Activated CD4-positive, alpha-beta T cell treated with anti-CD3 and anti-CD28 coated beads, Interleukin-2, amount 50 U/mL, for 24 hours (primary cell): ENCODE data around the gene SHB.

Experiments used
- DNase-seq, 2 donors: peaks; one replicate each; pipeline ENCODE4 v3.0.0-alpha.2; 2020; ENCODE audit warnings: low read depth in 1 of 2, low spot score in 1 of 2

The SHB gene

DNA sequence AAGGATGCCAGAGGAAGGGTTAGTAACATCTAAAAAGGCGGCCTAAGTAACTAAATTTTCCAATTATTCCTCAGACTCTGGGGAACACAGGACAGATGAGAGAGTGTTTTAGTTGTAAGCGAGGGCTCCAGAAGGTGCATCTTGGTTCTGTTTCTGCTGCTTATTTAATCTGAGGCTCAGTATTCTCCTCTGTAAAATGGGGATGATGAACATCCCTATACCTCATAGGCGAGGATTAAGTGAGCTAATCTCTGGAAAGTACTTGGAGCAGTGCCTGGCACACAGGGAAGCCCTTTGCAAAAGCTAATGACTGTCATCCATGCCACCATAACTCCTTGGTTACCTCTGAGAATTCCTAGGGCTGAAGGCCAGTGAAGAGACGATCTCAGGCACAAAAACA, 59.0 kb downstream of the SHB start:
- no peak for DNase-seq

DNA sequence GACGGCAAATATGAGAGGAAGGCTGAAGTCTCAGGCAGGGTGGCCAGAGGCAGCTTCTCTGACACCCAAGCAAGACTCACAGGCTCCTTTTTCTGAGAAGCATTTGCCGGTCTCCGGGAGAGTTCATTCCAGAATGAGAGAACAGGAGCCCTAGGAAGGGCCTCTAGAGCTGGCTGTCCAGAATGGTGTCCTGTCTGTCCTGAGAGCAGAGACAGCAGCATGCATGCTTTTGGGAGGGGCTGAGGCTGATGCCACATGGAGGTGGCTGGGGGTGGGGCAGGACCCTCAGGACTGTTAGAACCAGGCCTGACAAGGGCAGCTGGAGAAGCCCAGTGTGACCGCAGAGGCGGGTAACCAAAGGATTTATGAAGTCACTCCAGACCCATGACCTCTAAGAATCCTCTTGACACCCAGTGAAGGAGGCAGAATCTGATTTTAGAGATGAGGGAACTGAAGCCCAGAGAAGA, 60.0 kb downstream of the SHB start:
- DNase-seq = no peak

DNA sequence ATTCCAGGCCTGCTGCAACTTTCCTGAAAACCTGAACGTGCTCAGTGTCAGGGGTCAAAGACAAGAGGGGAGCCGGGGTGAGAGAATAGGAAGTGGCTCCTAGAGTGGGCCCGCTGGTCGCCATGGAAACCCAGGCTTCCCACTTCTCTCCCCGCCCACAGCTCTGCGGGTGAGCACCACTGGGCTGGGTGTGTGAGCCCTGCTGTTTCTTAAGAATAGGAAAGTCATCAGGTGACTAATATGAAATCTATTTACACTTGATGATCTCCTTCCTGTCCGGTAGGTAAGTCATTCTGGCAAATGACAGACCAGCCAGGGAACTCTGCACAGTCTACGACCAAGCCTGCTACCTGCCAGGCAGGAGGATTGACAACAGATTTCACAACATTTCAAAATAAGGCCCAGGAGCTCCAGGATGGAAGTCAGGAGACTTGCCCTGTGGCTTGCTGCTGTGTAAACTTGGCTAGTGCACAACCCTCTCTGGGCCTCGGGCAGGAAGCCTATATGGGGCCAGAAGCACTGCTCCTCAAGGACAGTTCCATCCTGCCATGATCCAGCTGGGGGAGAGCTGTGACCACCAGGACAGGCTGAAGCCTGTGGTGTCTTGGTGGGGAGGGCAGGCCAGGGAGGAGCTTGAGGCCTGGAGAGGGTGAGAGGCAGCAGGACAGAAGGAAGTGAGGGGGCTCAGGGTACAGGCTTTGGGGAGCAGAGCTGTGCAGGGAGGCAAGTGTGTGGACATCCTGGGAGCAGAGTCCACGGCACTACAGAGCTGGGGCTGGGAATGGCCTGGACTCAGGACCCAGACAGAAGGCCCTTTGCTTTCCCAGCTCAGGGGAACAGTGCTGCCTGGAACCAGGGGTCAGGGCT, 60.6 kb downstream of the SHB start:
- DNase-seq = peak in 1 of 2 donors; percentile 28

DNA sequence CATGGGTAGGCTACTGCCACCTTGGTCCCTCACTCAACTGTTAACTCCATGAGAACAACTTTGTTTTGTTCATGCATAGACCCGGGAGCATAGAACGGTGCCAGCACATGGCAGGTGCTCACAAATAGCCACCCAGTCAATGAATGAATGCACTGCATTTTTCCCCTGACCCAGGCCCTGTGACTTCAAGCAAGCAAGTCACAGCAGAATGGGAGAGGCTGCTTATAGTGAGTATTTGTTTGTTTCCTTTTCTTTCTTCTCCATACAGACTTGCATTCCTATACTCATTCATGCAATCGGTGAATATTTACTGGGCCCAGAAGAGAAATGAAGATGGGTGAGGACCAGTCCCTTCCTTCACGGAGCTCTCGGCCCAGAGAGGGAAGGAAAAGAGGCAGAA, 62.0 kb downstream of the SHB start:
- no peak for DNase-seq

GRCh38 chr9:38006163-38006562, 62.9 kb downstream of the SHB start:
- DNase-seq = no peak

DNA sequence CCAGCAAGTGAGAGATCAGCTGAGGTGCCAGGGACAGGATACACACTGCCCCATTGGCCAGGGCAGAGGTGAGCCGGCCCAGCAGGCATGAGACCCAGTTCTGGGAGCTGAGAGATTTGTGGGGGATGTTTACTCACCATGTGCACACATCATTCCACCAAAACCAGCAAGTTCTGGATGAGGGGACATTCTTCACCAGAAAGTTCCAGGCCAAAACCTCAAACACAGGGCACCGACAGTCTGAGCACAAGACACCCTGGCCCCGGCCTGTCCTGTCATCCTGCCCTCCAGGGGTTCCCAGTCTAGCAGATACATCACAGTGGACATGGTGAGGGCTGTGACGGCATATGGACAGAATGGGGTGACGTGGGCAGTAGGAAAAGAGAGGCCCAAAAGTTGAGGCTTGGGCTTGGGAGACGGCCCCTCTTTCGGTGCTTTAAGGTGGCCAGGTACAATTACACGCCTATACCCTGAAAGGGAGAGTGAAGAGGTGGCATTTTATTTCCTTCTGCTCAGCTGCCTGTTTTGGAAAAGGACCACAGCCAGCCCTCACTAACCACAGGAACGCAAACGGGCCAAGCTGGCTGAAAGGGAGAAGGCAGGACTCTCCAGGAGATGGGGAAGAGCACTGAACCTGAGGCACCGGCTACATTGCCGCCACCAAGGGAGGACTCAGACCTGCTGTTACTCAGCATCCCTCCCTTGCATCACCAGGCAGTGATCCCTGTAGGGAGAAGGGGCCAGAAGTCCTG, 64.0 kb downstream of the SHB start:
- DNase-seq = no peak

DNA sequence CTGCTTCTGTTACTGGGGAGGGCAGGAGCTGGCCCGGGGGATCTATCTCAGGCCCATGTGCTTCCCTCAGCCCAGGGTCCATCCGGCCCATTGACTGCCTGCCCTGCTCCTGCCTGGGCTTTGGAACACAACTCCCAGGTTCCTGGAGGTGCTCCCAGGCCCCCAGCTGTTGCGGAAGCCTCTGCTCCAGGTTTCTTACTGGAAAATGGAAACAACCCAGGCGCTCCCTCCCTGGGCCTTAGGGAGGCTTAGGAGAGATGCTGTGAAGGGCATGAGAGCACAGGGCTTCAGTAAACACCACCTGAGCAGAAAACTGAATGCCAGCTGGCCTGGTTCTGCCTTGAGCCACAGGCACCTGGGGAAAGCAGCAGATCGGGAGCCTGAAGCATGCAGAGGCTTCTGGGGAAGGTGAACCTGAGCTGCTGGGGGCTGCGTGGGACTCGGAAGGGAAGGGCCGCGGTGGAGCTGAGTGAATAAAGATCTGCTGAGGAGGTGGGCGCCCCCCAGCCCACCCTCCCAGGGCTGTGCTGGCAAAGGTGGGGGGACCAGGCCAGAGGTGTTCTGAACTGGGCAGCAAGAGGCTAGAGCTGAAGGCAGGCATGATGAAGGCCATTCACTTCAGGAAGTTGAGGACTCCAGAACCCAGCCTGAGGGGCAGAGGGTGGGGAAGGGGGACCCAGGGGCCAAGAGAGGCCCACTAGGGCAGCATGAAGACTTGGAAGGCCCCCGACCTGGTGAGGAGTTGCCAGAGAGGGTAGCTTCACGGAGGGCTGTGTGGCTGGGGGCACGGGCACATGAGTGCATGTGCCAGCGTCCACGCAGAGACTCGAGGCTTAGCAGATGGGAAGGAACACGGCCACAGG, 64.8 kb downstream of the SHB start:
- no peak for DNase-seq

GRCh38 chr9:38003230-38003629, 65.8 kb downstream of the SHB start:
- DNase-seq = no peak

DNA sequence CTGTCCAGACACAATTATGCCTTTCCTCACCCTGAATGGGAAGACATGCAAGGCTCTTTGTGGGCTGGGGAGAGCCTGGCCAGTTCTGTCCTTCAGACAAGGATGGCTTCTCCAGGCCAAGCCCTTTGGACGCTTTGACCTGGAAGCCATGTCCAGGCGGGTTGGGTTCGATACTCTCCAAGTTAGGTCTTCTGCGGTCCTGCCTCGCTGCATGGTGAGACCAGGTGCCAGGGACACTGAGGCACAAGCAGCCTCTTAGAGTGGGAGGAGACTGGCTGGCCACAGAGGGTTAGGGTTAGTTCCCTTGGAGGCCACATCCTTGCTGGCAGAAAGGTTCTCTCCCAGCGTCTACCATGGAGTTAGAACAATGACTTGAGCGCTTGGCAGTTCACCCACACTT, 67.6 kb downstream of the SHB start:
- no peak for DNase-seq

- DNase-seq = no peak
Observed at GRCh38 chr9:38000735-38001134, 68.3 kb downstream of the SHB start.

- DNase-seq = no peak
Observed at GRCh38 chr9:38000332-38000731, 68.7 kb downstream of the SHB start.

DNA sequence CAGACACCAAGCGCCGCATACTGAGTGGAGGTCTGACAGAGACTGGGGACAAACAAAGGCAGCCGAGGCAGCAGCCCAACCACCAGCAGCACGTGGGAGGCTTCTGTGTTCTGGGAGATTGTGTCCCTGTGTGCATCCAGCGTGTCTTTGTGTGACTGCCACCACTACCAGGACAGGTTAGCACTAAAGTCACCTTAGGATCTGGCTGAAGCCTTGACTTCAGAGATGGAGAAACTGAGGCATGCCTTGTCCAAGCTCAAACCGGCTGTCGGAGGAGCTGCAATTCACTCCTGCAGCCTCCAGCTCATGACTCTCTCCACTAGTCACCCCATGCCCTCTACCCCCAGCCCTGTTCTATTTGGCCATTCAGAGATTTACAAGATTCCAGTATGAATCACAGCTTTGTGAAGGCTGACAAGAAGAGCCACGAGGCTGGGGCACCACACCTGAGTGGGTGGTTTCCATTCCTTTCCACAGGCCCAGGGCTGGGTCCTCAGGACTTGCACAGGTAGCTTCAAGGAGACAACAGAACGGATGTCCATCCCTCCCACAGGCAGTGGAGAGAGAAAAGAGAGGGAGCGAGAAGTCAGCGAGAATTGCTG, 69.3 kb downstream of the SHB start:
- DNase-seq = no peak

GRCh38 chr9:37998881-37999587, 70.0 kb downstream of the SHB start:
- DNase-seq = no peak

DNA sequence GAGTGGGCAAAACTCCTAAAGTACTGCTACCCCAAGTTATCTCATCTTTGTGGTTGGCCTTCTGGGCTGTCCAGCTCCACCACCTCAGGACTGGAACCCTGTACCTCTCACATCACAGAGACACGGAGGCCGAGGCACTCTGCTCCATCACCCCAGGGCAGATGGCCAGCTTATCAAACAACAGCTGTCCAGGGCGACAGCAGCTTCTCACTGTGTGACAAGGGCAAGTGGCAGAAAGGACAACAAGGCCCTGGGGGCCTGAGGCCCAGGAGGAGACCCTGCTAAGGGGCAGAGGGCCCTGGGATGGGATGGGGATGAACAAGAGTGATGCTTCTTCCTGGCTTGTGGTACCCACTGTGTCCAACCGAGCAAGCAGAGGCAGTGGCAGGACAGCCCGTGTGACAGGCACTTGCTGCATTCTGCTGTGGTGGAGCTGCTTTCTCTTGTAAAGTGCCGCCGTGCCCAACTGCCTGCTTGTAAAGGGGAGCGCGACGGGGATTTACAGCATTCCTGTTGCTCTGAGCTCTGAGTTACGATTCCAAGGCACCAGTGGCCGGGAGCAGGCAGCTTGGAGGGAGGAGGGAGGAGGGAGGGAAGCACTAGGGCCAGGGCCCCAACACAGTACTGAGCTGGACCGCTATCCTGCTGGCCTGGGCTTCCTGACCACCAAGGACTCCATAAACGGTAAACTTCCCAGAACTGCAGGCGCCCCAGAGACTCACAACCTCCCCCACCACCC, 71.2 kb downstream of the SHB start:
- DNase-seq = no peak

- no peak for DNase-seq
Observed at GRCh38 chr9:37996819-37997217, 72.2 kb downstream of the SHB start.

DNA sequence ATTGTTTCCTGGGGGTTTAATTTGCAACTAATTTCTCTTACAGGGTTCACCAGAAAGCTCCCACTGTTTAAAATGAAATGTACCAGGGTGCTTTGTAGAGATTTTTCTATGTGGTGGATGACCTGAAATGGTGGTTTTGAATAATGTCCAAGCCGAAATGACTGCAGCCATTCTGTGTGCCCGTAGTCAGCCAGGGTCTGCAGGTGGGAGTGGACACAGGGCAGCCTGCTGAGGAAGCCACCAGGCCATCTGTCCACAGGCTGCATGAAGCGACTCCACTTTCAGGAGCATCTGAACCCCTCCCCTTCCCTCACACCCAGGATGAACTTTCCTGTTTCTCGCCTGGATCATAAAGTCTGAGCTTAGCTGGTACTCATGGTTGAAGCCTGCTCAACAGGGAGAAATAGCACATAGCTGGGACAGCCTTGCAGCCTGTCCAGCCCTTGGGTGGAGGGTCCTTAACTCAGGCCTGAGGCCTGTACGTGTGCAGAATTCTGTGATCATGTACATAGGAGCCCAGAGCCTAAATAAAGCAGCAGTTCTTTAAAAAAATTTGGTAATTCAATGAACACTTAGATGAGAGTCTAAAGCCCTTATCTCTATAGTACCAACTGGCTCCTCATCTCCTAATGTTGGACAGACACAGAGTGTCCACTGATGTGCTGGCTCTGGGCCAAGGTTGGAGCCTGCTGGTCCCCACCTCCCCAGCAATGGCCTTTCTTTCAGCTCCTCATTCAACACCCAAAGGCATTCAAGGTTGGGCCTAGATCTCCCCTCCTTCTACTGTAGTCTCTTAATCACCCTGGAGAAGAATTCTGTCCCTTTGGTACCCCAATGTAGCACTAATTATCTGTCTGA, 72.8 kb downstream of the SHB start:
- DNase-seq = no peak

GRCh38 chr9:37995348-37995737, 73.7 kb downstream of the SHB start:
- DNase-seq = no peak

- DNase-seq = no peak
Observed at GRCh38 chr9:37994639-37995347, 74.2 kb downstream of the SHB start.
